ENCODE data around the gene RNF39. TPM values are rescaled to one million over a fixed set of nuclear protein-coding genes. Genes with fewer than 3 reads are reported as not detected.

The RNF39 gene
- polyA plus RNA-seq, 1 donor from 2014 or later = not detected

GRCh38 chr6:30101444-30102413 is 26.2 kb upstream of the RNF39 start:
- Histone ChIP-seq H3K4me3 (ENCODE audit: low read length) (peak overlapping the region; percentile 57), H3K9ac (ENCODE audit: low read length) (no peak overlapping the region), H3K36me3 (ENCODE audit: insufficient read depth, low read length) (no peaks in the 10 kb centered on the region), H4K20me1 (ENCODE audit: insufficient read depth) (no peaks in the 10 kb centered on the region), H3K9me3 (ENCODE audit: low read length) (no peaks in the 10 kb centered on the region), H3K27ac (ENCODE audit: low read length) (no peak overlapping the region), H3K9me2 (ENCODE audit: insufficient read depth, low read length) (no peaks in the 10 kb centered on the region), H3K79me2 (replicated peaks; ENCODE audit: insufficient read depth, low read length) (no peaks in the 10 kb centered on the region), H2AFZ (ENCODE audit: low read depth, low read length) (no peak overlapping the region), H3F3A (ENCODE audit: insufficient read depth, low read length, poor library complexity, severe bottlenecking) (no peaks in the 10 kb centered on the region), H3K27me3 (ENCODE audit: insufficient read depth, low read depth, low read length) (peaks cover 85% of the 10 kb centered on the region), H3K4me2 (ENCODE audit: low read length) (no peak overlapping the region)
- TF ChIP-seq RAD21 (conservative IDR thresholded peaks at IDR 0.05) = no peak
- no peak for TF ChIP-seq EP300 (conservative IDR thresholded peaks at IDR 0.05; ENCODE audit: poor library complexity, severe bottlenecking)
- no peak for TF ChIP-seq REST (IDR thresholded peaks at IDR 0.05; ENCODE audit: borderline replicate concordance)
- no peak for TF ChIP-seq SMC3 (conservative IDR thresholded peaks at IDR 0.05; ENCODE audit: poor library complexity)
- no peak for TF ChIP-seq MXI1 (conservative IDR thresholded peaks at IDR 0.05; ENCODE audit: poor library complexity, severe bottlenecking)
- no peak for TF ChIP-seq EZH2 (IDR thresholded peaks at IDR 0.05; ENCODE audit: borderline replicate concordance, insufficient read depth, low read length, poor library complexity, severe bottlenecking)
- no peak for TF ChIP-seq POLR2AphosphoS5 (IDR thresholded peaks at IDR 0.05)
- no peak for TF ChIP-seq TAF1 (IDR thresholded peaks at IDR 0.05; ENCODE audit: low read depth)
- TF ChIP-seq CTCF (IDR thresholded peaks at IDR 0.05; ENCODE audit: poor library complexity, severe bottlenecking) = no peak

- Histone ChIP-seq H3F3A (ENCODE audit: insufficient read depth, low read length, poor library complexity, severe bottlenecking) (no peaks in the 10 kb centered on the region), H3K27me3 (ENCODE audit: insufficient read depth, low read depth, low read length) (peaks cover 84% of the 10 kb centered on the region), H3K36me3 (ENCODE audit: insufficient read depth, low read length) (no peaks in the 10 kb centered on the region), H3K4me3 (ENCODE audit: low read length) (peak overlapping the region; percentile 50), H3K27ac (ENCODE audit: low read length) (no peak overlapping the region), H3K4me2 (ENCODE audit: low read length) (no peak overlapping the region), H4K20me1 (ENCODE audit: insufficient read depth) (no peaks in the 10 kb centered on the region), H3K9me2 (ENCODE audit: insufficient read depth, low read length) (no peaks in the 10 kb centered on the region), H3K9ac (ENCODE audit: low read length) (no peak overlapping the region), H3K79me2 (replicated peaks; ENCODE audit: insufficient read depth, low read length) (no peaks in the 10 kb centered on the region), H3K9me3 (ENCODE audit: low read length) (no peaks in the 10 kb centered on the region), H2AFZ (ENCODE audit: low read depth, low read length) (no peak overlapping the region)
- TF ChIP-seq CTCF (IDR thresholded peaks at IDR 0.05; ENCODE audit: poor library complexity, severe bottlenecking) (no peak), POLR2AphosphoS5 (IDR thresholded peaks at IDR 0.05) (no peak), EZH2 (IDR thresholded peaks at IDR 0.05; ENCODE audit: borderline replicate concordance, insufficient read depth, low read length, poor library complexity, severe bottlenecking) (no peak), RAD21 (conservative IDR thresholded peaks at IDR 0.05) (no peak), MXI1 (conservative IDR thresholded peaks at IDR 0.05; ENCODE audit: poor library complexity, severe bottlenecking) (no peak), REST (IDR thresholded peaks at IDR 0.05; ENCODE audit: borderline replicate concordance) (no peak), TAF1 (IDR thresholded peaks at IDR 0.05; ENCODE audit: low read depth) (no peak), EP300 (conservative IDR thresholded peaks at IDR 0.05; ENCODE audit: poor library complexity, severe bottlenecking) (no peak), SMC3 (conservative IDR thresholded peaks at IDR 0.05; ENCODE audit: poor library complexity) (no peak)
Measured at GRCh38 chr6:30100585-30101443, 25.2 kb upstream of the RNF39 start.
